HCT116 (cell line): ENCODE measurements around the gene IFNGR2. TPM values are rescaled to one million over a fixed set of nuclear protein-coding genes. Genes with fewer than 3 reads are reported as not detected.

Experiments used
- ATAC-seq: fragments of 200-7000 bp; cut with Tn5 transposase; 2 replicates; pipeline ENCODE4 v1.9.1; 2020; ENCODE audit warnings: mild to moderate bottlenecking, moderate library complexity
- BruUV-seq: library from RNA; stranded (reverse); fragments of 400-500 nt; replicated peaks from 2 replicates; lab custom pipeline; 2021; lab: Mats Ljungman, UMichigan
- CTCF ChIA-PET: fragments of 300-600 bp; sonication (Branson Sonifier 250); formaldehyde crosslinking; loops from one replicate; lab custom pipeline; 2021; ENCODE audit warnings: antibody characterized with exemption; lab: Charles Lee
- POLR2A ChIA-PET: fragments of 300-600, 350-600 bp; sonication (Branson Sonifier 250); formaldehyde crosslinking; loops from one replicate; lab custom pipeline; 2021; ENCODE audit warnings: antibody characterized with exemption; lab: Charles Lee
- RAD21 ChIA-PET, 2 experiments: fragments of 300-600 bp; sonication (Branson Sonifier 250); formaldehyde crosslinking; loops; one replicate each; lab custom pipeline; 2023; ENCODE audit warnings: low total read pairs in 2 of 2; ENCODE audit not compliant: uncharacterized antibody in 2 of 2, unreplicated experiment in 2 of 2, low non-redundant PET in 1 of 2; lab: Charles Lee
- DNase-seq: peaks from one replicate; pipeline ENCODE4 v3.0.0-alpha.2; 2010; ENCODE audit warnings: low read depth, low spot score
- H2AFZ ChIP-seq: fragments of 200-600 bp; shearing (Covaris generic), sonication (generic); 2 replicates; pipeline ENCODE4 v1.6.1; 2017; ENCODE audit warnings: low read depth, mixed run types, mixed read lengths, antibody characterized with exemption, low read length; ENCODE audit not compliant: poor library complexity, severe bottlenecking
- H3K27ac ChIP-seq: 2 replicates; pipeline ENCODE4 v1.5.1; 2012; ENCODE audit warnings: low read depth, low read length
- H3K27me3 ChIP-seq: fragments of 200-600 bp; sonication (generic); 2 replicates; pipeline ENCODE4 v1.6.1; 2016; ENCODE audit warnings: mixed run types, low read length, mixed read lengths; ENCODE audit not compliant: insufficient read depth
- H3K36me3 ChIP-seq, 2 experiments: fragments of 200-500 bp in 1 of 2; fragments of 200-600 bp in 1 of 2; sonication (Bioruptor generic) in 1 of 2; sonication (generic) in 1 of 2; 2 replicates each; pipeline versions ENCODE4 v1.5.1 to v1.6.1; 2014 to 2016; ENCODE audit warnings: low read length in 2 of 2, inconsistent platforms in 1 of 2, mixed read lengths in 1 of 2, mixed run types in 1 of 2; ENCODE audit not compliant: insufficient read depth in 2 of 2, control insufficient read depth in 1 of 2
- H3K4me1 ChIP-seq, 2 experiments: fragments of 200-600 bp in 1 of 2; sonication (generic) in 1 of 2; 2 replicates each; pipeline versions ENCODE4 v1.5.1 to v1.6.1; 2012 to 2017; ENCODE audit warnings: low read length in 2 of 2, inconsistent platforms in 1 of 2, mild to moderate bottlenecking in 1 of 2, mixed read lengths in 1 of 2, mixed run types in 1 of 2, moderate library complexity in 1 of 2; ENCODE audit not compliant: insufficient read depth in 2 of 2, control insufficient read depth in 1 of 2
- H3K4me2 ChIP-seq: fragments of 200-600 bp; sonication (generic); 2 replicates; pipeline ENCODE4 v1.6.1; 2017; ENCODE audit warnings: mixed run types, low read length, mixed read lengths
- H3K4me3 ChIP-seq, 2 experiments: fragments of 200-600 bp in 1 of 2; sonication (generic) in 1 of 2; replicated peaks in 1 of 2; 2 replicates each; pipeline ENCODE4 v1.5.1; 2011 to 2016; ENCODE audit warnings: low read length in 2 of 2, control low read depth in 1 of 2, low read depth in 1 of 2, mild to moderate bottlenecking in 1 of 2, mixed read lengths in 1 of 2, mixed run types in 1 of 2
- H3K79me2 ChIP-seq: fragments of 200-600 bp; sonication (generic); 2 replicates; pipeline ENCODE4 v1.6.1; 2017; ENCODE audit warnings: mild to moderate bottlenecking, mixed run types, low read length, moderate library complexity, mixed read lengths; ENCODE audit not compliant: insufficient read depth
- H3K9ac ChIP-seq: fragments of 200-600 bp; sonication (generic); 2 replicates; pipeline ENCODE4 v1.6.1; 2016; ENCODE audit warnings: low read length, mixed read lengths
- H3K9me2 ChIP-seq: fragments of 200-600 bp; sonication (generic), shearing (Covaris generic); 2 replicates; pipeline ENCODE4 v1.6.1; 2017; ENCODE audit warnings: mixed run types, mild to moderate bottlenecking, moderate library complexity; ENCODE audit not compliant: insufficient read depth
- H3K9me3 ChIP-seq, 2 experiments: fragments of 200-500 bp in 1 of 2; fragments of 200-600 bp in 1 of 2; sonication (Bioruptor generic) in 1 of 2; sonication (generic) in 1 of 2; 2 replicates each; pipeline ENCODE4 v1.6.1; 2014 to 2017; ENCODE audit warnings: low read length in 2 of 2, mixed read lengths in 2 of 2, inconsistent platforms in 1 of 2, low read depth in 1 of 2, mild to moderate bottlenecking in 1 of 2, mixed run types in 1 of 2, moderate library complexity in 1 of 2; ENCODE audit not compliant: control insufficient read depth in 1 of 2, insufficient read depth in 1 of 2
- H4K20me1 ChIP-seq: fragments of 200-600 bp; sonication (generic), shearing (Covaris generic); 2 replicates; pipeline ENCODE4 v1.6.1; 2017; ENCODE audit warnings: mixed run types, mild to moderate bottlenecking, moderate library complexity; ENCODE audit not compliant: insufficient read depth
- ELF1 ChIP-seq: IDR thresholded peaks from 2 replicates; pipeline ENCODE4 v1.6.1; 2012; ENCODE audit warnings: low read depth, borderline replicate concordance
- EZH2phosphoT487 ChIP-seq: fragments of 200-600 bp; IDR thresholded peaks from 2 replicates; pipeline ENCODE4 v1.6.1; 2018; ENCODE audit warnings: antibody characterized with exemption, borderline replicate concordance
- FOSL1 ChIP-seq: IDR thresholded peaks from 2 replicates; pipeline ENCODE4 v1.6.1; 2012; ENCODE audit warnings: low read depth
- MAX ChIP-seq: IDR thresholded peaks from 2 replicates; pipeline ENCODE4 v1.6.1; 2012
- POLR2A ChIP-seq: IDR thresholded peaks from 2 replicates; pipeline ENCODE4 v1.7.0; 2011; ENCODE audit warnings: borderline replicate concordance; ENCODE audit not compliant: insufficient read depth, insufficient read length; ENCODE audit errors: extremely low read depth
- POLR2AphosphoS5 ChIP-seq: IDR thresholded peaks from 2 replicates; pipeline ENCODE4 v1.6.1; 2011; ENCODE audit warnings: mild to moderate bottlenecking, low read depth, low read length, moderate library complexity
- SIN3A ChIP-seq: IDR thresholded peaks from 2 replicates; pipeline ENCODE4 v1.6.1; 2012; ENCODE audit warnings: low read depth
- TCF7L2 ChIP-seq: IDR thresholded peaks from 2 replicates; pipeline ENCODE4 v1.7.0; 2011; ENCODE audit warnings: borderline replicate concordance, inconsistent platforms; ENCODE audit not compliant: insufficient read depth, insufficient read length; ENCODE audit errors: extremely low read depth
- YY1 ChIP-seq: IDR thresholded peaks from 2 replicates; pipeline ENCODE4 v1.6.1; 2011; ENCODE audit warnings: low read length, low read depth, moderate library complexity, mild to moderate bottlenecking; ENCODE audit not compliant: insufficient replicate concordance; ENCODE audit errors: extremely low read depth
- ZBTB33 ChIP-seq: IDR thresholded peaks from 2 replicates; pipeline ENCODE4 v1.6.1; 2011; ENCODE audit warnings: mild to moderate bottlenecking, low read length, moderate library complexity; ENCODE audit not compliant: insufficient replicate concordance; ENCODE audit errors: extremely low read depth
- ZFX ChIP-seq: fragments of 450-650 bp; IDR thresholded peaks from 2 replicates; pipeline ENCODE4 v1.6.1; 2017
- intact Hi-C: fragments of 100-400 bp; cut with micrococcal nuclease; formaldehyde crosslinking; loops from 2 replicates; pipeline ENCODE4 v1.10.0; 2022
- total RNA-seq: library from RNA; stranded (reverse); gene quantifications from one replicate; pipeline ENCODE4 v1.2.1, GENCODE V29; 2021; ENCODE audit not compliant: unreplicated experiment

The IFNGR2 gene
- total RNA-seq, 1 experiment from 2014 or later, result 44.6 TPM

GRCh38 chr21:33424214-33424613, 21.0 kb downstream of the IFNGR2 start:
- TF ChIP-seq ZFX, result no peak
- TF ChIP-seq TCF7L2, result no peak
- no peak for TF ChIP-seq POLR2AphosphoS5
- TF ChIP-seq ELF1, result no peak
- no peak for TF ChIP-seq MAX
- TF ChIP-seq POLR2A, result no peak
- no peak for TF ChIP-seq EZH2phosphoT487
- no peak for TF ChIP-seq ZBTB33
- TF ChIP-seq YY1, result no peak
- TF ChIP-seq FOSL1, result no peak
- no peak for TF ChIP-seq SIN3A
- TF ChIP-seq, all 23 proteins: peak for 0
- Histone ChIP-seq H3K9ac (no peak overlapping the region), H2AFZ (no peak overlapping the region), H3K4me2 (no peak overlapping the region), H4K20me1 (no peaks in the 10 kb centered on the region), H3K9me2 (no peaks in the 10 kb centered on the region), H3K27me3 (no peaks in the 10 kb centered on the region), H3K27ac (no peak overlapping the region), H3K4me1 (peaks cover 10 to 16% of the 10 kb centered on the region in 2 experiments), H3K36me3 (peaks cover 7 to 16% of the 10 kb centered on the region in 2 experiments; a peak in 3 of 4 replicates), H3K9me3 (no peaks in the 10 kb centered on the region), H3K79me2 (peaks cover 5% of the 10 kb centered on the region), H3K4me3 (no peak overlapping the region)
- intact Hi-C loops, result no loop called here
- ATAC-seq (no peak), DNase-seq (no peak)
- POLR2A ChIA-PET, result no interaction called here
- no TSS peak for BruUV-seq
- RAD21 ChIA-PET, result no interaction called here
- CTCF ChIA-PET, result no interaction called here
